ENCODE results near the gene PCDHA4. TPM values are rescaled to one million over a fixed set of nuclear protein-coding genes. Genes with fewer than 3 reads are reported as not detected.

PCDHA4 gene
- polyA plus RNA-seq, 2 of the 4 experiments (the other 2 are of a cell fraction) = 1.9 to 3.3 TPM

GRCh38 chr5:140855772-140856674, 49.2 kb downstream of the PCDHA4 start, which contains the start of gene PCDHA10:
PCDHA10 (plus strand) TSS chr5:140855897; CDS start chr5:140856049, 152 bp downstream.
- POLR2A ChIA-PET = no interaction called here
- Histone ChIP-seq H3K4me1 (no peaks in the 10 kb centered on the region), H3K27ac (no peak within 1 kb of the TSS), H3K4me2 (no peak within 1 kb of the TSS), H3K4me3 (no peak within 1 kb of the TSS), H3K9me3 (peaks cover 11% of the 10 kb centered on the region; the same call in 2 of the 3 replicates)
- peak in 1 of 2 experiments; percentile 18 for DNase-seq (ENCODE audit: low read depth in 1 of 2, low spot score in 1 of 2)
- CTCF ChIA-PET = interaction anchor here (0.6 to 1.4 kb wide), 5 partner anchors 34 to 663 kb away, joined by 3 to 7 read pairs (median 3); partner anchors contain the start of genes PCDHA4 and PCDHA5
- TF ChIP-seq RAD21 (conservative IDR thresholded peaks at IDR 0.05 in 1 of 2, IDR thresholded peaks at IDR 0.05 in 1 of 2) (peak in 1 of 2 experiments; percentile 17; a peak in 1 of 5 replicates), NFE2L2 (conservative IDR thresholded peaks at IDR 0.05; ENCODE audit: low read length) (no peak), ZFP36 (IDR thresholded peaks at IDR 0.05; ENCODE audit: borderline replicate concordance, partially characterized antibody) (no peak), MAFK (IDR thresholded peaks at IDR 0.05; ENCODE audit: partially characterized antibody) (peak; percentile 61)
- FAIRE-seq = no peak
- no peak for ATAC-seq
- WGBS (ENCODE audit: missing lambda C conversion rate) = 73% methylated on average over 43 of the region's 44 CpGs

DNA sequence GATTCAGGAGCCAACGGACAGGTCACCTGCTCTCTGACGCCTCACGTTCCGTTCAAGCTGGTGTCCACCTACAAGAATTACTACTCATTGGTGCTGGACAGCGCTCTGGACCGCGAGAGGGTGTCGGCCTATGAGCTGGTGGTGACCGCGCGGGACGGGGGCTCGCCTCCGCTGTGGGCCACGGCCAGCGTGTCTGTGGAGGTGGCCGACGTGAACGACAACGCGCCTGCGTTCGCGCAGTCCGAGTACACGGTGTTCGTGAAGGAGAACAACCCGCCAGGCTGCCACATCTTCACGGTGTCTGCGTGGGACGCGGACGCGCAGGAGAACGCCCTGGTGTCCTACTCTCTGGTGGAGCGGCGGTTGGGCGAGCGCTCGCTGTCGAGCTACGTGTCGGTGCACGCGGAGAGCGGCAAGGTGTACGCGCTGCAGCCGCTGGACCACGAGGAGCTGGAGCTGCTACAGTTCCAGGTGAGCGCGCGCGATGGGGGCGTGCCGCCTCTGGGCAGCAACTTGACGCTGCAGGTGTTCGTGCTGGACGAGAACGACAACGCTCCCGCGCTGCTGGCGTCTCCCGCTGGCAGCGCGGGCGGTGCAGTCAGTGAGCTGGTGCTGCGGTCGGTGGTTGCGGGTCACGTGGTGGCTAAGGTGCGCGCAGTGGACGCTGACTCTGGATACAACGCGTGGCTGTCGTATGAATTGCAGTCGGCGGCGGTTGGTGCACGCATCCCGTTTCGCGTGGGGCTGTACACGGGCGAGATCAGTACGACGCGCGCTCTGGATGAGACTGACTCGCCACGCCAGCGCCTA, 50.5 kb downstream of the PCDHA4 start:
- no peak overlapping the region for H3K4me3 ChIP-seq
- FAIRE-seq = no peak
- no peak for ATAC-seq
- H3K27ac ChIP-seq = no peak overlapping the region
- POLR2A ChIA-PET = no interaction called here
- CTCF ChIA-PET = interaction anchor here (1.0 to 1.4 kb wide), 2 partner anchors 35 to 50 kb away, joined by 3 to 7 read pairs; partner anchors contain the start of genes PCDHA4 and PCDHA5
- no peaks in the 10 kb centered on the region for H3K4me1 ChIP-seq
- WGBS (ENCODE audit: missing lambda C conversion rate) = 87% methylated on average over 94 of the region's 94 CpGs
- TF ChIP-seq FOXS1 (CRISPR knock-in tag; IDR thresholded peaks at IDR 0.05) (no peak), RCOR1 (IDR thresholded peaks at IDR 0.05; ENCODE audit: low read depth, low read length) (no peak), ESRRA (IDR thresholded peaks at IDR 0.05; ENCODE audit: borderline replicate concordance, low read length) (no peak), POLR2A (IDR thresholded peaks at IDR 0.05; ENCODE audit: low read length) (no peak), NPAS2 (CRISPR knock-in tag; IDR thresholded peaks at IDR 0.05; ENCODE audit: borderline replicate concordance) (no peak), CBX8 (IDR thresholded peaks at IDR 0.05) (no peak), RNF2 (IDR thresholded peaks at IDR 0.05; ENCODE audit: borderline replicate concordance, low read depth) (no peak), HES2 (IDR thresholded peaks at IDR 0.05) (no peak), MAZ (IDR thresholded peaks at IDR 0.05; ENCODE audit: borderline replicate concordance, low read depth, low read length) (no peak), E2F6 (IDR thresholded peaks at IDR 0.05; ENCODE audit: borderline replicate concordance, low read depth) (no peak), ZC3H11A (IDR thresholded peaks at IDR 0.05) (no peak), RAD21 (conservative IDR thresholded peaks at IDR 0.05 in 1 of 2, IDR thresholded peaks at IDR 0.05 in 1 of 2) (no peak)
- no peak for DNase-seq (ENCODE audit: low read depth in 1 of 2, low spot score in 1 of 2)
- H3K4me2 ChIP-seq = no peak overlapping the region
- H3K9me3 ChIP-seq = peaks cover 18% of the 10 kb centered on the region

- Histone ChIP-seq H3K4me3 (no peak overlapping the region), H3K27ac (no peak overlapping the region), H3K4me1 (no peaks in the 10 kb centered on the region), H3K9me3 (peaks cover 18% of the 10 kb centered on the region), H3K4me2 (no peak overlapping the region)
- WGBS (ENCODE audit: missing lambda C conversion rate) = 77% methylated on average over 12 of the region's 22 CpGs
- TF ChIP-seq HOXB13 (CRISPR knock-in tag; IDR thresholded peaks at IDR 0.05; ENCODE audit: low read depth) = no peak
- TF ChIP-seq JUNB (IDR thresholded peaks at IDR 0.05) = no peak
- TF ChIP-seq, protein P1, sequence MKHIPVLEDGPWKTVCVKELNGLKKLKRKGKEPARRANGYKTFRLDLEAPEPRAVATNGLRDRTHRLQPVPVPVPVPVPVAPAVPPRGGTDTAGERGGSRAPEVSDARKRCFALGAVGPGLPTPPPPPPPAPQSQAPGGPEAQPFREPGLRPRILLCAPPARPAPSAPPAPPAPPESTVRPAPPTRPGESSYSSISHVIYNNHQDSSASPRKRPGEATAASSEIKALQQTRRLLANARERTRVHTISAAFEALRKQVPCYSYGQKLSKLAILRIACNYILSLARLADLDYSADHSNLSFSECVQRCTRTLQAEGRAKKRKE (CRISPR knock-in tag; IDR thresholded peaks at IDR 0.05; ENCODE audit: low read depth) = no peak
- TF ChIP-seq NR3C1 (IDR thresholded peaks at IDR 0.05) = no peak
- TF ChIP-seq CTCF (IDR thresholded peaks at IDR 0.05) = no peak
- no peak for TF ChIP-seq JUN (IDR thresholded peaks at IDR 0.05)
- no peak for TF ChIP-seq TFCP2L1 (CRISPR knock-in tag; IDR thresholded peaks at IDR 0.05)
- TF ChIP-seq GATA3 (IDR thresholded peaks at IDR 0.05; ENCODE audit: borderline replicate concordance) = no peak
- no peak for TF ChIP-seq KDM1A (IDR thresholded peaks at IDR 0.05; ENCODE audit: low read depth)
- no peak for TF ChIP-seq HEYL (CRISPR knock-in tag; IDR thresholded peaks at IDR 0.05)
- no peak for TF ChIP-seq MAFK (IDR thresholded peaks at IDR 0.05; ENCODE audit: partially characterized antibody)
- no peak for TF ChIP-seq E2F6 (IDR thresholded peaks at IDR 0.05; ENCODE audit: borderline replicate concordance, low read depth)
- CTCF ChIA-PET = no interaction called here
- FAIRE-seq = no peak
- POLR2A ChIA-PET = no interaction called here
- no peak for ATAC-seq
- no peak for DNase-seq (ENCODE audit: low read depth in 1 of 2, low spot score in 1 of 2)
These were observed 51.0 kb downstream of the PCDHA4 start for GRCh38 chr5:140857987-140858240.
